ENCODE results near the gene WRNIP1. TPM values are rescaled to one million over a fixed set of nuclear protein-coding genes. Genes with fewer than 3 reads are reported as not detected.

Gene WRNIP1
- total RNA-seq, 1 experiment from 2014 or later: 78.8 TPM

DNA sequence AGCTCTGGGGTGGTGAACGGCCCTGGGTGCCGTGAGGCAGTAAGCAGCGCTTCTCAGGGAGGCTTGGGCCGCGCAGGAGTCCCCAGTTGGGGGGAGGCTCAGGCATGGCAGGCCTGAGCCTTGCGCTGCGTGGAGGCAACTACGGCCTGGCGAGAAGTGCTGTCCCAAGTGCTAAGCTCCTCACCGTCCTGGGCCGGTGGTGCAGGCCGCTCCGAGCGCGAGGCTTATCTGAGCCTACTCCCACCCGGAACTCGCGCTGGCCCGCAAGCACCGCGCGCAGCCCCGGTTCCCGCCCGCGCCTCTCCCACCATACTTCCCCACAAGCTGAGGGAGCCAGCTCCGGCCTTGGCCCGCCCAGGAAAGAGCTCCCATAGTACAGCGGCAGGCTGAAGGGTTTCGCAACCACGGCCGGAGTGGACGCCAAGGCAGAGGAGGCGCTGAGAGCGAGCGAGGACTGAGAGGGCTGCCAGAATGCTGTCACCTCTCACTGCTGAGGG lies 1.8 kb upstream of the WRNIP1 start:
- POLR2A ChIA-PET: interaction anchor here (0.9 kb wide), 1 partner anchor 47 kb away, joined by 4 read pairs; no protein-coding TSS in a partner anchor
- Histone ChIP-seq H3K27ac (ENCODE audit: low read depth, low read length) (no peak overlapping the region), H3K36me3 (ENCODE audit: control insufficient read depth in 1 of 2, insufficient read depth in 2 of 2, low read length in 2 of 2) (peaks cover 0 to 4% of the 10 kb centered on the region in 2 experiments; a peak in 3 of 4 replicates), H2AFZ (ENCODE audit: low read depth, low read length, poor library complexity, severe bottlenecking) (no peak overlapping the region), H3K4me3 (replicated peaks in 1 of 2; ENCODE audit: low read depth in 1 of 2, low read length in 2 of 2) (no peak overlapping the region), H3K4me1 (ENCODE audit: control insufficient read depth in 1 of 2, insufficient read depth in 2 of 2, low read length in 2 of 2) (peaks cover 18 to 28% of the 10 kb centered on the region in 2 experiments), H3K79me2 (ENCODE audit: insufficient read depth, low read length) (peaks cover 29% of the 10 kb centered on the region), H3K27me3 (ENCODE audit: insufficient read depth, low read length) (no peaks in the 10 kb centered on the region), H3K9me2 (ENCODE audit: insufficient read depth) (no peaks in the 10 kb centered on the region), H3K9ac (ENCODE audit: low read length) (no peak overlapping the region), H4K20me1 (ENCODE audit: insufficient read depth) (peaks cover 12% of the 10 kb centered on the region; the same call in 1 of the 2 replicates), H3K4me2 (ENCODE audit: low read length) (no peak overlapping the region), H3K9me3 (ENCODE audit: control insufficient read depth in 1 of 2, insufficient read depth in 1 of 2, low read depth in 1 of 2, low read length in 2 of 2) (no peaks in the 10 kb centered on the region; a peak in 1 of 4 replicates)
- CTCF ChIA-PET: interaction anchor here (1.3 kb wide), 1 partner anchor 14 kb away, joined by 5 read pairs; no protein-coding TSS in a partner anchor
- TF ChIP-seq CEBPB (IDR thresholded peaks at IDR 0.05; ENCODE audit: low read depth) (no peak), TCF7L2 (IDR thresholded peaks at IDR 0.05; ENCODE audit: borderline replicate concordance, extremely low read depth, insufficient read depth, insufficient read length) (no peak), RAD21 (IDR thresholded peaks at IDR 0.05; ENCODE audit: low read depth) (no peak), ZNF274 (IDR thresholded peaks at IDR 0.05; ENCODE audit: low read depth, low read length) (no peak), EZH2 (IDR thresholded peaks at IDR 0.05) (no peak), POLR2A (IDR thresholded peaks at IDR 0.05; ENCODE audit: borderline replicate concordance, extremely low read depth, insufficient read depth, insufficient read length) (no peak), SIN3A (IDR thresholded peaks at IDR 0.05; ENCODE audit: low read depth) (no peak), ELF1 (IDR thresholded peaks at IDR 0.05; ENCODE audit: borderline replicate concordance, low read depth) (no peak), POLR2AphosphoS5 (IDR thresholded peaks at IDR 0.05; ENCODE audit: low read depth, low read length) (no peak), CBX3 (IDR thresholded peaks at IDR 0.05; ENCODE audit: low read depth) (no peak), SP1 (IDR thresholded peaks at IDR 0.05; ENCODE audit: low read depth) (no peak), ZFX (IDR thresholded peaks at IDR 0.05) (no peak), SRF (IDR thresholded peaks at IDR 0.05; ENCODE audit: low read depth) (no peak), YY1 (IDR thresholded peaks at IDR 0.05; ENCODE audit: extremely low read depth, insufficient replicate concordance, low read depth, low read length) (no peak), EGR1 (IDR thresholded peaks at IDR 0.05; ENCODE audit: low read depth) (no peak), EZH2phosphoT487 (IDR thresholded peaks at IDR 0.05; ENCODE audit: borderline replicate concordance) (no peak)
- TF ChIP-seq, protein P1, sequence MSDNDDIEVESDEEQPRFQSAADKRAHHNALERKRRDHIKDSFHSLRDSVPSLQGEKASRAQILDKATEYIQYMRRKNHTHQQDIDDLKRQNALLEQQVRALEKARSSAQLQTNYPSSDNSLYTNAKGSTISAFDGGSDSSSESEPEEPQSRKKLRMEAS (IDR thresholded peaks at IDR 0.05): no peak
- TF ChIP-seq, protein P2, sequence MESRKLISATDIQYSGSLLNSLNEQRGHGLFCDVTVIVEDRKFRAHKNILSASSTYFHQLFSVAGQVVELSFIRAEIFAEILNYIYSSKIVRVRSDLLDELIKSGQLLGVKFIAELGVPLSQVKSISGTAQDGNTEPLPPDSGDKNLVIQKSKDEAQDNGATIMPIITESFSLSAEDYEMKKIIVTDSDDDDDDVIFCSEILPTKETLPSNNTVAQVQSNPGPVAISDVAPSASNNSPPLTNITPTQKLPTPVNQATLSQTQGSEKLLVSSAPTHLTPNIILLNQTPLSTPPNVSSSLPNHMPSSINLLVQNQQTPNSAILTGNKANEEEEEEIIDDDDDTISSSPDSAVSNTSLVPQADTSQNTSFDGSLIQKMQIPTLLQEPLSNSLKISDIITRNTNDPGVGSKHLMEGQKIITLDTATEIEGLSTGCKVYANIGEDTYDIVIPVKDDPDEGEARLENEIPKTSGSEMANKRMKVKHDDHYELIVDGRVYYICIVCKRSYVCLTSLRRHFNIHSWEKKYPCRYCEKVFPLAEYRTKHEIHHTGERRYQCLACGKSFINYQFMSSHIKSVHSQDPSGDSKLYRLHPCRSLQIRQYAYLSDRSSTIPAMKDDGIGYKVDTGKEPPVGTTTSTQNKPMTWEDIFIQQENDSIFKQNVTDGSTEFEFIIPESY (IDR thresholded peaks at IDR 0.05; ENCODE audit: extremely low read depth, insufficient replicate concordance, low read length): no peak
- TF ChIP-seq, protein P3, sequence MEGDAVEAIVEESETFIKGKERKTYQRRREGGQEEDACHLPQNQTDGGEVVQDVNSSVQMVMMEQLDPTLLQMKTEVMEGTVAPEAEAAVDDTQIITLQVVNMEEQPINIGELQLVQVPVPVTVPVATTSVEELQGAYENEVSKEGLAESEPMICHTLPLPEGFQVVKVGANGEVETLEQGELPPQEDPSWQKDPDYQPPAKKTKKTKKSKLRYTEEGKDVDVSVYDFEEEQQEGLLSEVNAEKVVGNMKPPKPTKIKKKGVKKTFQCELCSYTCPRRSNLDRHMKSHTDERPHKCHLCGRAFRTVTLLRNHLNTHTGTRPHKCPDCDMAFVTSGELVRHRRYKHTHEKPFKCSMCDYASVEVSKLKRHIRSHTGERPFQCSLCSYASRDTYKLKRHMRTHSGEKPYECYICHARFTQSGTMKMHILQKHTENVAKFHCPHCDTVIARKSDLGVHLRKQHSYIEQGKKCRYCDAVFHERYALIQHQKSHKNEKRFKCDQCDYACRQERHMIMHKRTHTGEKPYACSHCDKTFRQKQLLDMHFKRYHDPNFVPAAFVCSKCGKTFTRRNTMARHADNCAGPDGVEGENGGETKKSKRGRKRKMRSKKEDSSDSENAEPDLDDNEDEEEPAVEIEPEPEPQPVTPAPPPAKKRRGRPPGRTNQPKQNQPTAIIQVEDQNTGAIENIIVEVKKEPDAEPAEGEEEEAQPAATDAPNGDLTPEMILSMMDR (IDR thresholded peaks at IDR 0.05 in 2 of 3, conservative IDR thresholded peaks at IDR 0.05 in 1 of 3; ENCODE audit: borderline replicate concordance in 1 of 3, insufficient read depth in 1 of 3, low read depth in 2 of 3, low read length in 2 of 3): no peak
- TF ChIP-seq, protein P4, sequence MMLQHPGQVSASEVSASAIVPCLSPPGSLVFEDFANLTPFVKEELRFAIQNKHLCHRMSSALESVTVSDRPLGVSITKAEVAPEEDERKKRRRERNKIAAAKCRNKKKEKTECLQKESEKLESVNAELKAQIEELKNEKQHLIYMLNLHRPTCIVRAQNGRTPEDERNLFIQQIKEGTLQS (IDR thresholded peaks at IDR 0.05): no peak
- BruUV-seq (replicated peaks): no TSS peak
- DNase-seq (ENCODE audit: low read depth, low spot score) (no peak), ATAC-seq (no peak)
- intact Hi-C loops (cut with micrococcal nuclease): loop anchor here (10.0 kb wide), 1 partner anchor 301 kb away; the partner anchor contains the start of gene RIPK1
- RAD21 ChIA-PET (ENCODE audit: low non-redundant PET in 1 of 2, low total read pairs in 2 of 2, uncharacterized antibody in 2 of 2, unreplicated experiment in 2 of 2): no interaction called here

Data from HCT116 (cell line).